GM18499 (cell line): ENCODE data around the gene JCHAIN.
"Not testable (repeated sequence)": the region's sequence is repeated elsewhere in the genome, so short reads cannot be mapped to it uniquely, and the experiment has no call there.

Source experiments
- ATAC-seq: cut with Tn5 transposase; IDR thresholded peaks from one replicate; pipeline ENCODE4 v1.9.1; 2021; ENCODE audit warnings: moderate number of reproducible peaks; ENCODE audit not compliant: insufficient read depth, unreplicated experiment

Gene JCHAIN

GRCh38 chr4:70691661-70692060, 25.4 kb upstream of the JCHAIN start:
- ATAC-seq: no peak

GRCh38 chr4:70688795-70689231, 22.5 kb upstream of the JCHAIN start:
- no peak for ATAC-seq

GRCh38 chr4:70687821-70688794, 21.8 kb upstream of the JCHAIN start, which contains the start of gene UTP3:
Gene UTP3, plus strand, starts transcription at chr4:70688532. Its CDS starts 146 bp downstream, at chr4:70688678.
- ATAC-seq: peak; percentile 86

GRCh38 chr4:70687392-70687791, 21.1 kb upstream of the JCHAIN start:
- no peak for ATAC-seq

- not testable (repeated sequence) for ATAC-seq
Measured at GRCh38 chr4:70682142-70682541, 15.8 kb upstream of the JCHAIN start.

GRCh38 chr4:70681704-70682103, 15.4 kb upstream of the JCHAIN start:
- peak; percentile 33 for ATAC-seq

GRCh38 chr4:70680934-70681333, 14.6 kb upstream of the JCHAIN start:
- ATAC-seq: no peak

GRCh38 chr4:70678383-70678999, 12.2 kb upstream of the JCHAIN start:
- peak; percentile 65 for ATAC-seq

- no peak for ATAC-seq
Measured at GRCh38 chr4:70676554-70677090, 10.3 kb upstream of the JCHAIN start.

GRCh38 chr4:70674731-70675130, 8.4 kb upstream of the JCHAIN start:
- ATAC-seq: no peak

GRCh38 chr4:70674191-70674590, 7.9 kb upstream of the JCHAIN start:
- ATAC-seq: no peak

- no peak for ATAC-seq
Measured at GRCh38 chr4:70671091-70671490, 4.8 kb upstream of the JCHAIN start.

GRCh38 chr4:70670332-70671014, 4.2 kb upstream of the JCHAIN start:
- ATAC-seq: no peak

GRCh38 chr4:70667740-70668535, 1.6 kb upstream of the JCHAIN start:
- ATAC-seq: no peak

- ATAC-seq: peak; percentile 83
Measured at GRCh38 chr4:70661309-70661922, 4.9 kb downstream of the JCHAIN start.

- no peak for ATAC-seq
Measured at GRCh38 chr4:70660106-70660505, 6.2 kb downstream of the JCHAIN start.

GRCh38 chr4:70658418-70658817, 7.9 kb downstream of the JCHAIN start:
- no peak for ATAC-seq

GRCh38 chr4:70657326-70657725, 9.0 kb downstream of the JCHAIN start:
- ATAC-seq: no peak

- no peak for ATAC-seq
Measured at GRCh38 chr4:70654605-70655011, 11.7 kb downstream of the JCHAIN start.
